ENCODE results near the gene SBF2.
"Not testable (repeated sequence)": the region's sequence is repeated elsewhere in the genome, so short reads cannot be mapped to it uniquely, and the experiment has no call there.

- not testable (repeated sequence) for TF ChIP-seq CTCF (IDR thresholded peaks at IDR 0.05); EZH2 (IDR thresholded peaks at IDR 0.05; ENCODE audit: borderline replicate concordance, insufficient read depth, low read depth, low read length, poor library complexity, severe bottlenecking)
Measured at GRCh38 chr11:9987303-9987702, 306.7 kb downstream of the SBF2 start.

All from B cell (primary cell).